SU-DHL-6 (cell line): Measurements from ENCODE around the gene ETV1.

Source experiments
- EZH2phosphoT487 ChIP-seq: fragments of 200-600 bp; sonication (generic), shearing (Covaris generic); conservative IDR thresholded peaks from 2 replicates; pipeline ENCODE4 v1.6.1; 2018; ENCODE audit warnings: mild to moderate bottlenecking, antibody characterized with exemption, low read length, moderate library complexity, mixed read lengths
- TF ChIP-seq, protein P1 (sequence below): fragments of 200-600 bp; sonication (generic); IDR thresholded peaks from one replicate; pipeline ENCODE4 v1.5.1; 2017; ENCODE audit warnings: antibody characterized with exemption, mild to moderate bottlenecking, low read length, moderate library complexity; ENCODE audit not compliant: insufficient read depth, poor library complexity, severe bottlenecking

DNA sequence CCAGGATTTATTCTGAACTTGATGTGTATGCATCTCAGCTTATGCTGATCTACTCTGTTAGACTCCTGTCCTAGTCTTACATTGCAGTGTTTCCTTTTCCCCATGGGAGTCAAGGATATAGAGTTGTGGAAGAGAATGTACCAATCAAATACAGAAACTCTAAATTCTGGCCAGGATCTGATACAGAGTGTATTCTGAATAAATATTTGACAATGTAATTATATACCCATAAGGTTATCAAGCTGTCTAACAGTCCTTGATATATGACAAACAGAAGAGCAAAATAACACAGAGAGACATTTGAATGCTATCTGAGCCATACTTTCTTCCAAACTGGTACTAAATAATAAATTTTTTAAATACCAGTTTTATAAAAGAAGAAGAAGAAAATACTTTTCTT is 116.8 kb downstream of the ETV1 start:
- TF ChIP-seq, protein P1, sequence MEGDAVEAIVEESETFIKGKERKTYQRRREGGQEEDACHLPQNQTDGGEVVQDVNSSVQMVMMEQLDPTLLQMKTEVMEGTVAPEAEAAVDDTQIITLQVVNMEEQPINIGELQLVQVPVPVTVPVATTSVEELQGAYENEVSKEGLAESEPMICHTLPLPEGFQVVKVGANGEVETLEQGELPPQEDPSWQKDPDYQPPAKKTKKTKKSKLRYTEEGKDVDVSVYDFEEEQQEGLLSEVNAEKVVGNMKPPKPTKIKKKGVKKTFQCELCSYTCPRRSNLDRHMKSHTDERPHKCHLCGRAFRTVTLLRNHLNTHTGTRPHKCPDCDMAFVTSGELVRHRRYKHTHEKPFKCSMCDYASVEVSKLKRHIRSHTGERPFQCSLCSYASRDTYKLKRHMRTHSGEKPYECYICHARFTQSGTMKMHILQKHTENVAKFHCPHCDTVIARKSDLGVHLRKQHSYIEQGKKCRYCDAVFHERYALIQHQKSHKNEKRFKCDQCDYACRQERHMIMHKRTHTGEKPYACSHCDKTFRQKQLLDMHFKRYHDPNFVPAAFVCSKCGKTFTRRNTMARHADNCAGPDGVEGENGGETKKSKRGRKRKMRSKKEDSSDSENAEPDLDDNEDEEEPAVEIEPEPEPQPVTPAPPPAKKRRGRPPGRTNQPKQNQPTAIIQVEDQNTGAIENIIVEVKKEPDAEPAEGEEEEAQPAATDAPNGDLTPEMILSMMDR, result no peak
- TF ChIP-seq EZH2phosphoT487, result no peak
